Calu3 (cell line): ENCODE results near the gene NAIF1. TPM values are rescaled to one million over a fixed set of nuclear protein-coding genes. Genes with fewer than 3 reads are reported as not detected.

Experiments
- BruUV-seq: library from RNA; stranded (reverse); fragments of 400-500 nt; replicated peaks from 2 replicates; lab custom pipeline; 2021; lab: Mats Ljungman, UMichigan
- CTCF ChIA-PET: fragments of 300-600 bp; sonication (Branson Sonifier 250); formaldehyde crosslinking; loops from one replicate; lab custom pipeline; 2022; ENCODE audit warnings: antibody characterized with exemption; lab: Charles Lee
- DNase-seq: peaks from one replicate; pipeline ENCODE4 v3.0.0; 2022
- H3K27ac Mint-ChIP-seq: one replicate; pipeline ENCODE4 v1.8.0; 2022; ENCODE audit warnings: mixed read lengths; ENCODE audit not compliant: unreplicated experiment
- H3K27me3 Mint-ChIP-seq: one replicate; pipeline ENCODE4 v1.8.0; 2022; ENCODE audit warnings: mixed read lengths; ENCODE audit not compliant: unreplicated experiment
- H3K36me3 Mint-ChIP-seq: one replicate; pipeline ENCODE4 v1.8.0; 2022; ENCODE audit warnings: mild to moderate bottlenecking, moderate library complexity, mixed read lengths; ENCODE audit not compliant: insufficient read depth, unreplicated experiment
- H3K4me1 Mint-ChIP-seq: one replicate; pipeline ENCODE4 v1.8.0; 2022; ENCODE audit warnings: mild to moderate bottlenecking, low read depth, mixed read lengths; ENCODE audit not compliant: unreplicated experiment
- H3K4me3 Mint-ChIP-seq: one replicate; pipeline ENCODE4 v1.8.0; 2022; ENCODE audit warnings: mild to moderate bottlenecking, low read depth, moderate library complexity, mixed read lengths; ENCODE audit not compliant: unreplicated experiment
- H3K9me3 Mint-ChIP-seq: one replicate; pipeline ENCODE4 v1.8.0; 2022; ENCODE audit warnings: low read depth, mixed read lengths; ENCODE audit not compliant: unreplicated experiment
- CTCF ChIP-seq: fragments of 200-600 bp; IDR thresholded peaks from one replicate; pipeline ENCODE4 v1.8.0; 2022; ENCODE audit warnings: antibody characterized with exemption; ENCODE audit not compliant: unreplicated experiment
- intact Hi-C: fragments of 100-400 bp; cut with micrococcal nuclease; formaldehyde crosslinking; loops from one replicate; pipeline ENCODE4 v1.10.0; 2022; ENCODE audit not compliant: unreplicated experiment
- total RNA-seq: library from RNA; stranded (reverse); gene quantifications from 2 replicates; pipeline ENCODE4 v1.2.3, GENCODE V29; 2022

NAIF1 gene
- total RNA-seq, 1 experiment from 2014 or later = 9.0 TPM

- CTCF ChIA-PET = interaction anchor here (0.7 to 1.0 kb wide), 2 partner anchors 49 to 648 kb away, joined by 3 to 4 read pairs; partner anchors contain the start of gene LRSAM1
- DNase-seq = no peak
- H3K36me3 Mint-ChIP-seq = peaks cover 65% of the 10 kb centered on the region
- peak overlapping the region; percentile 85 for H3K4me3 Mint-ChIP-seq
- no peaks in the 10 kb centered on the region for H3K9me3 Mint-ChIP-seq
- peaks cover 13% of the 10 kb centered on the region for H3K4me1 Mint-ChIP-seq
- intact Hi-C loops = no loop called here
- no peaks in the 10 kb centered on the region for H3K27me3 Mint-ChIP-seq
- no TSS peak for BruUV-seq
- no peak for TF ChIP-seq CTCF
- H3K27ac Mint-ChIP-seq = peak overlapping the region; percentile 81
Measured at GRCh38 chr9:128099932-128100491, 32.9 kb upstream of the NAIF1 start.

GRCh38 chr9:128099231-128099931, 32.3 kb upstream of the NAIF1 start:
- H3K27ac Mint-ChIP-seq = peak overlapping the region; percentile 81
- intact Hi-C loops = no loop called here
- CTCF ChIA-PET = interaction anchor here (0.7 kb wide), 1 partner anchor 648 kb away, joined by 4 read pairs; the partner anchor contains the start of gene LRSAM1
- BruUV-seq = no TSS peak
- no peaks in the 10 kb centered on the region for H3K27me3 Mint-ChIP-seq
- no peak for TF ChIP-seq CTCF
- H3K4me3 Mint-ChIP-seq = peak overlapping the region; percentile 85
- H3K36me3 Mint-ChIP-seq = peaks cover 68% of the 10 kb centered on the region
- DNase-seq = no peak
- no peaks in the 10 kb centered on the region for H3K9me3 Mint-ChIP-seq
- H3K4me1 Mint-ChIP-seq = peaks cover 19% of the 10 kb centered on the region

GRCh38 chr9:128098297-128099230, 31.4 kb upstream of the NAIF1 start:
- peak overlapping the region; percentile 81 for H3K27ac Mint-ChIP-seq
- TSS peak; percentile 78 for BruUV-seq
- no peaks in the 10 kb centered on the region for H3K9me3 Mint-ChIP-seq
- CTCF ChIA-PET = interaction anchor here (0.7 to 1.3 kb wide), 3 partner anchors 12 to 143 kb away, joined by 3 to 4 read pairs (median 3); no protein-coding TSS in a partner anchor
- peaks cover 23% of the 10 kb centered on the region for H3K4me1 Mint-ChIP-seq
- DNase-seq = peak; percentile 89
- no peak for TF ChIP-seq CTCF
- peak overlapping the region; percentile 85 for H3K4me3 Mint-ChIP-seq
- H3K27me3 Mint-ChIP-seq = no peaks in the 10 kb centered on the region
- intact Hi-C loops = no loop called here
- H3K36me3 Mint-ChIP-seq = peaks cover 66% of the 10 kb centered on the region

- DNase-seq = no peak
- intact Hi-C loops = no loop called here
- Mint-ChIP-seq H3K27me3 (no peaks in the 10 kb centered on the region), H3K4me1 (peaks cover 30% of the 10 kb centered on the region), H3K36me3 (peaks cover 62% of the 10 kb centered on the region), H3K27ac (peak overlapping the region; percentile 81), H3K9me3 (no peaks in the 10 kb centered on the region), H3K4me3 (peak overlapping the region; percentile 85)
- CTCF ChIA-PET = interaction anchor here (0.7 to 1.3 kb wide), 3 partner anchors 13 to 142 kb away, joined by 3 to 4 read pairs (median 3); no protein-coding TSS in a partner anchor
- no TSS peak for BruUV-seq
- TF ChIP-seq CTCF = no peak
Measured at GRCh38 chr9:128097543-128098296, 30.6 kb upstream of the NAIF1 start.
